IMR-90 (cell line): ENCODE measurements around the gene ADAMTS12. TPM values are rescaled to one million over a fixed set of nuclear protein-coding genes. Genes with fewer than 3 reads are reported as not detected.

Experiments used
- ATAC-seq: fragments of 200-7000 bp; cut with Tn5 transposase; 2 replicates; pipeline ENCODE4 v1.9.1; 2020; ENCODE audit warnings: low read depth, mild to moderate bottlenecking, moderate library complexity
- BruUV-seq: library from RNA; stranded (reverse); fragments of 400-500 nt; replicated peaks from 2 replicates; lab custom pipeline; 2021; lab: Mats Ljungman, UMichigan
- CTCF ChIA-PET: fragments of 300-600 bp; formaldehyde crosslinking; extraction: SDS; loops from one replicate; lab custom pipeline; 2021; ENCODE audit warnings: antibody characterized with exemption; lab: Yijun Ruan, JAX
- POLR2A ChIA-PET: fragments of 300-600 bp; sonication (Branson Sonifier 250); formaldehyde crosslinking; loops from one replicate; lab custom pipeline; 2022; ENCODE audit warnings: antibody characterized with exemption; ENCODE audit not compliant: unreplicated experiment; lab: Charles Lee
- DNase-seq: peaks from one replicate; pipeline ENCODE4 v3.0.0; 2013
- H2AFZ ChIP-seq: replicated peaks from 2 replicates; pipeline ENCODE3; 2013; ENCODE audit warnings: low read length, mild to moderate bottlenecking; ENCODE audit not compliant: poor library complexity
- H2AK5ac ChIP-seq: 2 replicates; pipeline ENCODE4 v1.6.1; 2013; ENCODE audit warnings: low read depth, low read length, inconsistent platforms
- H2AK9ac ChIP-seq: replicated peaks from 2 replicates; pipeline ENCODE3; 2013; ENCODE audit warnings: mild to moderate bottlenecking, low read depth, low read length, moderate library complexity; ENCODE audit not compliant: poor library complexity
- H2BK120ac ChIP-seq: 2 replicates; pipeline ENCODE4 v1.6.1; 2013; ENCODE audit warnings: low read depth, low read length, inconsistent platforms
- H2BK15ac ChIP-seq: 3 replicates; pipeline ENCODE4 v1.6.1; 2013; ENCODE audit warnings: low read depth, low read length, inconsistent platforms
- H2BK20ac ChIP-seq: 2 replicates; pipeline ENCODE4 v1.6.1; 2013; ENCODE audit warnings: low read depth, mild to moderate bottlenecking, inconsistent platforms, low read length, moderate library complexity
- H2BK5ac ChIP-seq: 2 replicates; pipeline ENCODE4 v1.6.1; 2013; ENCODE audit warnings: mild to moderate bottlenecking, low read depth, low read length, inconsistent platforms; ENCODE audit not compliant: poor library complexity, severe bottlenecking
- H3K14ac ChIP-seq: replicated peaks from 2 replicates; pipeline ENCODE4 v1.6.1; 2013; ENCODE audit warnings: low read depth, low read length, inconsistent platforms
- H3K18ac ChIP-seq: 2 replicates; pipeline ENCODE4 v1.6.1; 2013; ENCODE audit warnings: low read depth, low read length, control low read depth
- H3K23ac ChIP-seq: 2 replicates; pipeline ENCODE4 v1.6.1; 2013; ENCODE audit warnings: low read depth, low read length, inconsistent platforms
- H3K27ac ChIP-seq: 2 replicates; pipeline ENCODE4 v1.5.1; 2013; ENCODE audit warnings: mild to moderate bottlenecking, control low read depth, low read length; ENCODE audit not compliant: insufficient read depth
- H3K27me3 ChIP-seq: 2 replicates; pipeline ENCODE4 v1.6.1; 2013; ENCODE audit warnings: low read length; ENCODE audit not compliant: control insufficient read depth, insufficient read depth
- H3K36me3 ChIP-seq: 2 replicates; pipeline ENCODE4 v1.6.1; 2013; ENCODE audit warnings: low read length, mixed read lengths; ENCODE audit not compliant: control insufficient read depth, insufficient read depth
- H3K4ac ChIP-seq: 2 replicates; pipeline ENCODE4 v1.6.1; 2013; ENCODE audit warnings: low read depth, low read length, inconsistent platforms
- H3K4me1 ChIP-seq: 2 replicates; pipeline ENCODE4 v1.6.1; 2013; ENCODE audit warnings: low read length, mixed read lengths; ENCODE audit not compliant: control insufficient read depth, insufficient read depth
- H3K4me2 ChIP-seq: 2 replicates; pipeline ENCODE4 v1.6.1; 2013; ENCODE audit warnings: low read depth, mild to moderate bottlenecking, control low read depth, low read length, moderate library complexity
- H3K4me3 ChIP-seq: 2 replicates; pipeline ENCODE4 v1.5.1; 2013; ENCODE audit warnings: low read depth, mild to moderate bottlenecking, control low read depth, low read length, moderate library complexity; ENCODE audit not compliant: insufficient read depth
- H3K56ac ChIP-seq: 2 replicates; pipeline ENCODE4 v1.6.1; 2013; ENCODE audit warnings: low read length, inconsistent platforms; ENCODE audit not compliant: insufficient read depth; ENCODE audit errors: extremely low read depth
- H3K79me1 ChIP-seq, 2 experiments: 2 replicates each; pipeline ENCODE4 v1.6.1; 2013; ENCODE audit warnings: low read length in 2 of 2, inconsistent platforms in 1 of 2, low read depth in 1 of 2
- H3K9ac ChIP-seq: 2 replicates; pipeline ENCODE4 v1.6.1; 2013; ENCODE audit warnings: low read depth, low read length, control low read depth
- H3K9me1 ChIP-seq: 2 replicates; pipeline ENCODE4 v1.6.1; 2013; ENCODE audit warnings: low read length, inconsistent platforms; ENCODE audit not compliant: insufficient read depth
- H3K9me3 ChIP-seq: 2 replicates; pipeline ENCODE4 v1.6.1; 2013; ENCODE audit warnings: low read length; ENCODE audit not compliant: control insufficient read depth, insufficient read depth
- H4K20me1 ChIP-seq: 2 replicates; pipeline ENCODE4 v1.6.1; 2013; ENCODE audit warnings: low read length, inconsistent platforms; ENCODE audit not compliant: insufficient read depth
- H4K5ac ChIP-seq: 2 replicates; pipeline ENCODE4 v1.6.1; 2013; ENCODE audit warnings: mild to moderate bottlenecking, low read depth, low read length, control low read depth
- H4K8ac ChIP-seq, 2 experiments: 2 replicates each; pipeline ENCODE4 v1.6.1; 2013; ENCODE audit warnings: low read depth in 2 of 2, low read length in 2 of 2, control low read depth in 1 of 2, inconsistent platforms in 1 of 2
- H4K91ac ChIP-seq: 2 replicates; pipeline ENCODE4 v1.6.1; 2013; ENCODE audit warnings: low read depth, low read length, inconsistent platforms; ENCODE audit not compliant: insufficient read depth
- BHLHE40 ChIP-seq: fragments of 150-350 bp; IDR thresholded peaks from 2 replicates; pipeline ENCODE4 v1.6.1; 2016; ENCODE audit warnings: mild to moderate bottlenecking, low read depth, low read length
- CEBPB ChIP-seq: IDR thresholded peaks from 2 replicates; pipeline ENCODE4 v1.6.1; 2012; ENCODE audit warnings: low read depth, low read length, improper control_type of control experiment
- CHD1 ChIP-seq: IDR thresholded peaks from 2 replicates; pipeline ENCODE4 v1.6.1; 2012; ENCODE audit warnings: low read depth, low read length, improper control_type of control experiment
- ELK1 ChIP-seq: fragments of 150-350 bp; IDR thresholded peaks from 2 replicates; pipeline ENCODE4 v1.6.1; 2016; ENCODE audit warnings: low read depth, mild to moderate bottlenecking, low read length, moderate library complexity, borderline replicate concordance
- FOS ChIP-seq: fragments of 150-350 bp; IDR thresholded peaks from 2 replicates; pipeline ENCODE4 v1.6.1; 2016; ENCODE audit warnings: low read depth, low read length
- MAFK ChIP-seq: IDR thresholded peaks from 2 replicates; pipeline ENCODE4 v1.6.1; 2012; ENCODE audit warnings: low read depth, low read length, improper control_type of control experiment
- MAZ ChIP-seq: IDR thresholded peaks from 2 replicates; pipeline ENCODE4 v1.6.1; 2012; ENCODE audit warnings: low read depth, mild to moderate bottlenecking, low read length, improper control_type of control experiment, moderate library complexity, borderline replicate concordance
- MXI1 ChIP-seq: IDR thresholded peaks from 2 replicates; pipeline ENCODE4 v1.6.1; 2012; ENCODE audit warnings: low read depth, mild to moderate bottlenecking, low read length, moderate library complexity, borderline replicate concordance
- NFE2L2 ChIP-seq: fragments of 150-350 bp; IDR thresholded peaks from 2 replicates; pipeline ENCODE4 v1.6.1; 2016; ENCODE audit warnings: low read depth, mild to moderate bottlenecking, low read length
- POLR2A ChIP-seq: IDR thresholded peaks from 2 replicates; pipeline ENCODE4 v1.6.1; 2012; ENCODE audit warnings: mild to moderate bottlenecking, low read depth, low read length
- RAD21 ChIP-seq: IDR thresholded peaks from 2 replicates; pipeline ENCODE4 v1.6.1; 2012; ENCODE audit warnings: low read length, improper control_type of control experiment
- RCOR1 ChIP-seq: IDR thresholded peaks from 2 replicates; pipeline ENCODE4 v1.6.1; 2012; ENCODE audit warnings: mild to moderate bottlenecking, low read length, improper control_type of control experiment; ENCODE audit not compliant: insufficient replicate concordance
- RFX5 ChIP-seq: IDR thresholded peaks from 2 replicates; pipeline ENCODE4 v1.8.0; 2012; ENCODE audit warnings: low read depth, mild to moderate bottlenecking, low read length, moderate library complexity
- SMC3 ChIP-seq: fragments of 150-350 bp; IDR thresholded peaks from 2 replicates; pipeline ENCODE4 v1.6.1; 2016; ENCODE audit warnings: low read depth, mild to moderate bottlenecking, antibody characterized with exemption, low read length, moderate library complexity
- USF2 ChIP-seq: fragments of 150-350 bp; IDR thresholded peaks from 2 replicates; pipeline ENCODE4 v1.6.1; 2017; ENCODE audit warnings: mild to moderate bottlenecking, antibody characterized with exemption, low read length, low read depth
- WGBS, 2 experiments: methylation state at CpG; one replicate each; pipeline versions ENCODE4 v1.1.5 to v1.1.7; 2013; ENCODE audit warnings: missing lambda C conversion rate in 2 of 2; ENCODE audit not compliant: insufficient read length in 1 of 2; ENCODE audit errors: extremely low coverage in 2 of 2; 5-methylcytosine and 5-hydroxymethylcytosine counted together
- dilution Hi-C: fragments of 300-500 bp; cut with HindIII; formaldehyde crosslinking; loops from one replicate; pipeline ENCODE4 v1.14.3; 2018; ENCODE audit warnings: low sequenced_read_pairs; ENCODE audit not compliant: unreplicated experiment
- in situ Hi-C: fragments of 300-500 bp; cut with MboI; formaldehyde crosslinking; loops from 3 replicates; pipeline ENCODE4 v1.14.3; 2019; ENCODE audit warnings: low sequenced_read_pairs, inconsistent platforms, mixed read lengths
- intact Hi-C: fragments of 100-400 bp; cut with micrococcal nuclease; formaldehyde crosslinking; loops from 2 replicates; pipeline ENCODE4 v1.10.0; 2022
- polyA plus RNA-seq, 3 experiments: library from polyadenylated mRNA; depleted of rRNA; stranded (reverse); fragments of >200 nt; gene quantifications; 2 replicates each; pipeline ENCODE4 v1.2.3, GENCODE V29; 2012; ENCODE audit warnings: low replicate concordance in 1 of 3
- total RNA-seq: library from RNA; depleted of rRNA; stranded (reverse); fragments of >200 nt; gene quantifications from 2 replicates; pipeline ENCODE4 v1.2.3, GENCODE V29; 2012

The ADAMTS12 gene
- total and polyA plus RNA-seq, 2 of the 4 experiments (the other 2 are of a cell fraction), result 27.3 to 51.3 TPM

- no peak for TF ChIP-seq ELK1
These were observed 102.7 kb downstream of the ADAMTS12 start (continued) for GRCh38 chr5:33788922-33789566.

GRCh38 chr5:33785571-33785970, 106.2 kb downstream of the ADAMTS12 start:
- no peak overlapping the region for H4K8ac ChIP-seq
- ChIA-PET POLR2A (no interaction called here), CTCF (no interaction called here)
- H3K56ac ChIP-seq, result no peak overlapping the region
- H3K23ac ChIP-seq, result no peak overlapping the region
- BruUV-seq, result no TSS peak
- no peak overlapping the region for H4K91ac ChIP-seq
- in situ Hi-C loops (no loop called here), dilution Hi-C loops (no loop called here), intact Hi-C loops (no loop called here)
- H2AFZ ChIP-seq, result no peak overlapping the region
- H4K5ac ChIP-seq, result no peak overlapping the region
- peaks cover 17% of the 10 kb centered on the region for H3K4me1 ChIP-seq
- no peak overlapping the region for H2BK120ac ChIP-seq
- 80% methylated on average over 1 of the region's 1 CpG; no CpG with 5 or more reads in 1 of the 2 experiments for WGBS, 2 experiments
- no peak overlapping the region for H3K14ac ChIP-seq
- no peak overlapping the region for H2AK9ac ChIP-seq
- no peak overlapping the region for H2BK5ac ChIP-seq
- no peak overlapping the region for H2BK20ac ChIP-seq
- peaks cover 19% of the 10 kb centered on the region for H3K9me1 ChIP-seq
- DNase-seq (no peak), ATAC-seq (no peak)
- H3K79me1 ChIP-seq, result peaks cover 5 to 37% of the 10 kb centered on the region in 2 experiments; a peak in 3 of 4 replicates
- no peak overlapping the region for H3K18ac ChIP-seq
- no peak overlapping the region for H3K4me3 ChIP-seq
- no peak overlapping the region for H2AK5ac ChIP-seq
- no peaks in the 10 kb centered on the region for H3K36me3 ChIP-seq
- no peaks in the 10 kb centered on the region for H3K27me3 ChIP-seq
- H2BK15ac ChIP-seq, result no peak overlapping the region
- H3K9me3 ChIP-seq, result no peaks in the 10 kb centered on the region
- no peak overlapping the region for H3K9ac ChIP-seq
- H3K27ac ChIP-seq, result no peak overlapping the region
- H3K4me2 ChIP-seq, result no peak overlapping the region
- no peaks in the 10 kb centered on the region for H4K20me1 ChIP-seq
- H3K4ac ChIP-seq, result no peak overlapping the region
- no peak for TF ChIP-seq RFX5
- TF ChIP-seq SMC3, result no peak
- no peak for TF ChIP-seq FOS
- no peak for TF ChIP-seq RCOR1
- TF ChIP-seq CEBPB, result no peak
- no peak for TF ChIP-seq POLR2A
- no peak for TF ChIP-seq MXI1
- no peak for TF ChIP-seq ELK1
- TF ChIP-seq MAZ, result no peak
- no peak for TF ChIP-seq BHLHE40
- no peak for TF ChIP-seq MAFK
- TF ChIP-seq USF2, result no peak
- no peak for TF ChIP-seq NFE2L2
- no peak for TF ChIP-seq RAD21
- TF ChIP-seq CHD1, result no peak
